Fibroblast of mammary gland (primary cell): ENCODE results near the gene SLC35G2.

Experiments used
- DNase-seq: peaks from one replicate; pipeline ENCODE4 v3.0.0-alpha.2; 2010; ENCODE audit warnings: low read depth
- H3K4me3 ChIP-seq: 2 replicates; pipeline ENCODE4 v1.5.1; 2011; ENCODE audit warnings: low read depth, mild to moderate bottlenecking, low read length, moderate library complexity; ENCODE audit not compliant: control insufficient read depth
- TF ChIP-seq, protein P1 (sequence below): conservative IDR thresholded peaks from 2 replicates; pipeline ENCODE4 v1.5.1; 2011; ENCODE audit warnings: low read depth, low read length, inconsistent platforms; ENCODE audit not compliant: control insufficient read depth, insufficient read depth

Gene SLC35G2

GRCh38 chr3:136819731-136820679, 1.1 kb downstream of the SLC35G2 start:
- DNase-seq: peak; percentile 66

GRCh38 chr3:136831461-136831860, 12.5 kb downstream of the SLC35G2 start:
- H3K4me3 ChIP-seq: no peak overlapping the region
- no peak for DNase-seq
- TF ChIP-seq, protein P1, sequence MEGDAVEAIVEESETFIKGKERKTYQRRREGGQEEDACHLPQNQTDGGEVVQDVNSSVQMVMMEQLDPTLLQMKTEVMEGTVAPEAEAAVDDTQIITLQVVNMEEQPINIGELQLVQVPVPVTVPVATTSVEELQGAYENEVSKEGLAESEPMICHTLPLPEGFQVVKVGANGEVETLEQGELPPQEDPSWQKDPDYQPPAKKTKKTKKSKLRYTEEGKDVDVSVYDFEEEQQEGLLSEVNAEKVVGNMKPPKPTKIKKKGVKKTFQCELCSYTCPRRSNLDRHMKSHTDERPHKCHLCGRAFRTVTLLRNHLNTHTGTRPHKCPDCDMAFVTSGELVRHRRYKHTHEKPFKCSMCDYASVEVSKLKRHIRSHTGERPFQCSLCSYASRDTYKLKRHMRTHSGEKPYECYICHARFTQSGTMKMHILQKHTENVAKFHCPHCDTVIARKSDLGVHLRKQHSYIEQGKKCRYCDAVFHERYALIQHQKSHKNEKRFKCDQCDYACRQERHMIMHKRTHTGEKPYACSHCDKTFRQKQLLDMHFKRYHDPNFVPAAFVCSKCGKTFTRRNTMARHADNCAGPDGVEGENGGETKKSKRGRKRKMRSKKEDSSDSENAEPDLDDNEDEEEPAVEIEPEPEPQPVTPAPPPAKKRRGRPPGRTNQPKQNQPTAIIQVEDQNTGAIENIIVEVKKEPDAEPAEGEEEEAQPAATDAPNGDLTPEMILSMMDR: no peak

More at GRCh38 chr3:136819731-136820679, 1.1 kb downstream of the SLC35G2 start:
- TF ChIP-seq, protein P1: no peak
- H3K4me3 ChIP-seq: peak overlapping the region; percentile 63

GRCh38 chr3:136835089-136835812, 16.3 kb downstream of the SLC35G2 start:
- no peak for DNase-seq
- TF ChIP-seq, protein P1: no peak
- no peak overlapping the region for H3K4me3 ChIP-seq

DNA sequence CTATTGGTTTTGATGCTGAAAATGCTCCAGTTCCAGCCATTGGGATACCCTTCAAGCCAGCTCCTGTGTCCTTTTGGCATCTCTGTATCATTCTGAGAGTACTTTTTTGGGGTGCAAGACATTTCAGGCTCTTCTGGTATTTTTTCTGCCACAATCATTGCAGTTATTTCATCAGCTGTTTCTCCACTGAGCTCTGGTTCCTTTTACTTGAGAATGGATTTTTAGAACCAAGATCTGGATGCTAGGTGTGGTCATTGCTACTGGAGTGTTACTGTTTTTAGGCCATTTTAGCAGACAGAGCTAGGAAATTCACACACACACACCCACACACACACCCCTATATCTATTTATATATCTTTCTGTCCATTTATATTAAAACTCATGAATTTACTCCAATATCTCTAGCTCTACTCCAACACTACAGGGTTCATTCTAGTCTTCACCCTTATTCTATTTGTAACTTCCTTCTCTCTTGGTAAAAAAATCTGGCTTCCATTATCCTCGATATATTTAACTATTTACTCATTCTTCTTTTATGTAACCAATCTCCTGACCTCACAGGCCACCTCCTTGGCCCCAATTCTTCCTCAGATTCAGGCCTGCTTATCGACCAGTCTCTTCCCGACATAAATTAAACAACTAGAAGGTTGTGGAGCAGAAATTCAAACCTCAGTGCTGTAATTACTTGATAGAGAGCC, 17.0 kb downstream of the SLC35G2 start:
- DNase-seq: peak; percentile 52
- TF ChIP-seq, protein P1: no peak
- H3K4me3 ChIP-seq: no peak overlapping the region

DNA sequence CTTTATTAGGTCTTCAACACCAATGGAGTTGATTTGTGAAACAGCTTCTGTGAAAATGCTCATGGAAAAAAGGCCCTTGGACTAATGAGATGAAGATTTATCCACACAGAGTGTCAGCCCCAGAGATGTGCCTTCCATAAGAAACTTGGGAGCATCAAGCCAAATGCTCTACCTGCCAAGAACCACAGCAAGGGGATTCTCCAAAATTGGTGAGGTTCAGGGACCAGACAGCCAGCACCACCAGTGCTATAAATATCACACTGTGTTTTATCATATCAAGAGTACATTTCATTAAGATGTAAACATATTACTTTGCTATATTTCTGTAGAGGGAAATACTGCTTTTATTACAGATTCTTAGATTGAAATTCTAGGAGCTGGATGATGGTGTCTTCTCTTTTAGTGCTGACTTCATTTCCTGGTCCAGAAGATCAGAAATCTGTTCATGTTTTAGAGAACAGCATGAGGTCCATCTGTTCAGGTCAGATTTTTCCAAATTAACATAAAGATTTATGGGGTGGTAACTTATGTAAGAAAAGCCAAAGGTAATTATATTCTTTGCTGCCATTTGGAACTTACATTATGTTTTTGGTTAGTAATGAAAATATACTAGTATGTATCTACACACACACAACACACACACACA, 17.7 kb downstream of the SLC35G2 start:
- no peak for DNase-seq
- TF ChIP-seq, protein P1: no peak
- H3K4me3 ChIP-seq: no peak overlapping the region

DNA sequence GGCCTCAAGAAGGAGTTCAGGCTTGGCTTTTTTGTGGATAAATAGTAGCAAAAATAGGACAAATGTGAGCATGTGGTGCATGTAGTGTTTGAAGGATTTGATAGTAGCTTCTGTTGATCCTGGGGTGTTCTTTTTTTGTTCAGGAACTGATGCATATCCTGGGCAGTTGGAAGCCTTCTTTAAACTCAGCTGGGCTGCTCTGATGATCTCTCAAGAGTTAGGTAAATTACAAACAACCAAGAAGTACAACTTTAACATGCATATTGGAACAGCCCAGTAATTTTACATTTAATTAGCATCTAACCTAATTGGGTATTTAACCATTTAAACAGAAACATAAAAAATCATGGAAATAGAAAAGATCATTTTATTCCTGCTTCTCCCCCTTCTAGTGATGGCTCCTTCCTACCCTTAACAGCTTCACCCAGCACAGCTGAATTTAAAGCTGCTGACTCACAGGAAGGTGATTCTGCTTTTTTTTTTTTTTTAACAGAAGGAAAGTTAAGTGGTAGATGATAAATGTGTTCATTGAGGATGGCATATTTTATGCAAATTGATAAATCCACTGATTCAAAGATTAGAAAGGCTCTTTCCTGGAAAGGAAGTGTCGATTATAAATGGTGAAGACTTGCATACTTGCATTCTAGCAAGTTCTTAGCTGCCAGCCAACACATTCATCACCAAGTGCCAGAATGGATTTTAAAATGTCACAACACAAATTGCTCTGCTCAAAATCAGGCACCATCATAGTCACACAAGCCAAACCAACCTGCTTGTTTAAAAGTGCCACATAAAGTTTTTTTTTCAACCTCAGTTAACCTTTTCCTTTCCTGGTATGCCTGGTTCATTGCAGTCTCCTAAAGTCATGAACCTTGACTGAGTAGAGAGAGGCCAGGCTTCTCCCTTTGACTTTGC, 20.0 kb downstream of the SLC35G2 start:
- peak; percentile 59 for DNase-seq
- no peak overlapping the region for H3K4me3 ChIP-seq
- TF ChIP-seq, protein P1: no peak
